Prostate gland (tissue), 2 donors: ENCODE data around the gene XPR1. TPM values are rescaled to one million over a fixed set of nuclear protein-coding genes. Genes with fewer than 3 reads are reported as not detected.

Source experiments
- DNase-seq: peaks from one replicate; pipeline ENCODE4 v3.0.0-alpha.2; 2019; ENCODE audit warnings: low spot score
- H3K27ac ChIP-seq, 2 donors: fragments of 200-600 bp; sonication (generic); 2 replicates each; pipeline ENCODE4 v1.5.1; 2017 to 2019
- H3K27me3 ChIP-seq: fragments of 200-600 bp; sonication (generic); replicated peaks from 2 replicates; pipeline ENCODE4 v1.5.1; 2019; ENCODE audit not compliant: insufficient read depth
- H3K36me3 ChIP-seq, 2 donors: fragments of 200-600 bp; sonication (generic); 1 replicate in 1 of 2; 2 replicates in 1 of 2; pipeline versions ENCODE4 v1.5.1 to v1.8.1; 2017 to 2019
- H3K4me1 ChIP-seq: fragments of 200-600 bp; sonication (generic); replicated peaks from 2 replicates; pipeline ENCODE4 v1.5.1; 2019
- H3K4me3 ChIP-seq, 2 donors: fragments of 200-600 bp; sonication (generic); 2 replicates each; pipeline ENCODE4 v1.5.1; 2017 to 2019
- H3K9me3 ChIP-seq: fragments of 200-600 bp; sonication (generic); 2 replicates; pipeline ENCODE4 v1.5.1; 2017
- CTCF ChIP-seq, 4 experiments: fragments of 200-600 bp in 2 of 4; fragments of 450-650 bp in 2 of 4; sonication (generic) in 2 of 4; IDR thresholded peaks; 1 replicate in 3 of 4; 2 replicates in 1 of 4; pipeline ENCODE4 v1.5.1; 2016 to 2019; ENCODE audit warnings: antibody characterized with exemption in 4 of 4, mild to moderate bottlenecking in 2 of 4, moderate library complexity in 2 of 4
- POLR2A ChIP-seq: fragments of 450-650 bp; IDR thresholded peaks from one replicate; pipeline ENCODE4 v1.6.1; 2016; ENCODE audit warnings: antibody characterized with exemption, mild to moderate bottlenecking
- POLR2AphosphoS5 ChIP-seq: sonication (generic); formaldehyde crosslinking; IDR thresholded peaks from one replicate; pipeline ENCODE4 v1.6.1; 2017; ENCODE audit warnings: antibody characterized with exemption
- WGBS: methylation state at CpG from one replicate; pipeline ENCODE4 v1.1.5; 2018; 5-methylcytosine and 5-hydroxymethylcytosine counted together
- intact Hi-C: fragments of 100-400 bp; cut with DNase I; formaldehyde crosslinking; loops from one replicate; pipeline ENCODE4 v1.14.2; 2022
- total RNA-seq, 2 donors: library from RNA; depleted of rRNA; stranded (reverse); fragments of >200 nt; gene quantifications; one replicate each; pipeline ENCODE4 v1.1.0, GENCODE V29; 2016

Gene XPR1
- total RNA-seq, 2 donors from 2014 or later: 17.5 to 70.3 TPM

GRCh38 chr1:180617774-180618395 lies 13.9 kb upstream of the XPR1 start:
- H3K4me3 ChIP-seq: no peak overlapping the region
- 84% methylated on average over 4 of the region's 4 CpGs for WGBS
- H3K36me3 ChIP-seq: no peaks in the 10 kb centered on the region
- TF ChIP-seq POLR2A (no peak), POLR2AphosphoS5 (no peak), CTCF (IDR thresholded peaks at IDR 0.05) (no peak)
- H3K4me1 ChIP-seq: peaks cover 9% of the 10 kb centered on the region
- DNase-seq: no peak
- intact Hi-C loops: no loop called here
- no peaks in the 10 kb centered on the region for H3K9me3 ChIP-seq
- H3K27ac ChIP-seq: no peak overlapping the region
- no peaks in the 10 kb centered on the region for H3K27me3 ChIP-seq

GRCh38 chr1:180620581-180620980 lies 11.2 kb upstream of the XPR1 start:
- Histone ChIP-seq H3K36me3 (no peaks in the 10 kb centered on the region), H3K27me3 (no peaks in the 10 kb centered on the region), H3K9me3 (no peaks in the 10 kb centered on the region), H3K27ac (no peak overlapping the region), H3K4me3 (no peak overlapping the region), H3K4me1 (peaks cover 9% of the 10 kb centered on the region)
- intact Hi-C loops: no loop called here
- no peak for DNase-seq
- WGBS: 80% methylated on average over 4 of the region's 4 CpGs
- no peak for TF ChIP-seq POLR2AphosphoS5
- no peak for TF ChIP-seq POLR2A
- TF ChIP-seq CTCF (IDR thresholded peaks at IDR 0.05): no peak

GRCh38 chr1:180622658-180623508 lies 8.9 kb upstream of the XPR1 start:
- Histone ChIP-seq H3K27ac (no peak overlapping the region), H3K27me3 (no peaks in the 10 kb centered on the region), H3K36me3 (no peaks in the 10 kb centered on the region), H3K4me3 (no peak overlapping the region), H3K4me1 (no peaks in the 10 kb centered on the region), H3K9me3 (no peaks in the 10 kb centered on the region)
- TF ChIP-seq CTCF (IDR thresholded peaks at IDR 0.05) (no peak), POLR2A (no peak), POLR2AphosphoS5 (no peak)
- no peak for DNase-seq
- WGBS: 95% methylated on average over 10 of the region's 10 CpGs
- intact Hi-C loops: no loop called here

GRCh38 chr1:180623579-180624347 lies 8.1 kb upstream of the XPR1 start:
- intact Hi-C loops: no loop called here
- DNase-seq: no peak
- WGBS: 67% methylated on average over 3 of the region's 3 CpGs

More at GRCh38 chr1:180623579-180624347, 8.1 kb upstream of the XPR1 start:
- no peak overlapping the region for H3K4me3 ChIP-seq
- H3K9me3 ChIP-seq: no peaks in the 10 kb centered on the region
- no peaks in the 10 kb centered on the region for H3K36me3 ChIP-seq
- H3K27ac ChIP-seq: no peak overlapping the region
- TF ChIP-seq POLR2AphosphoS5 (no peak), POLR2A (no peak), CTCF (IDR thresholded peaks at IDR 0.05) (no peak)
- no peaks in the 10 kb centered on the region for H3K27me3 ChIP-seq
- no peaks in the 10 kb centered on the region for H3K4me1 ChIP-seq
